Stimulated activated CD4-positive, alpha-beta T cell treated with anti-CD3 and anti-CD28 coated beads, Interleukin-1b, Interleukin-23, amount 100 ng/mL, for 24 hours (primary cell): ENCODE measurements around the gene MILR1.
"Not testable (repeated sequence)": the region's sequence is repeated elsewhere in the genome, so short reads cannot be mapped to it uniquely, and the experiment has no call there.

Experiments
- DNase-seq, 4 experiments: peaks; one replicate each; pipeline ENCODE4 v3.0.0-alpha.2; 2020; ENCODE audit warnings: low read depth in 4 of 4, low spot score in 1 of 4

MILR1 gene

DNA sequence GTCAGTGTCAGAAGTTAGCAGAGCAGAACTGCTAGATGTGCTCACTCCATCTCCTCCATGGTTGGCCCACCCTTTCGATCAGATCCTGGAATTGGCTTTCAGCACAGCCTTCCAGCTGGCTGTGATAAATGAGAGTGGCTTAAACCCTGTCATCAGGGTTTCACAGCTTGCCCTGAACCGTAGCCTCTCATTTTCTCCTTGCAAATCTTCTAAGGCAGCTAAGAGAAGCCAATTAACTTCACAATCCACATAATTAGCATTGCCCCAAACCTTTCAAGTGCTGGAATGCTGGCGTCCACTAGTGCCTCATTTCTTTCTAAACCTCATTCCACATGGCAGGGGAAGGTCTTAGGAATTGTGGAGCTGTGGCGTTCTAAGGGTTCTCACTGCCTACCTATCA, 21.7 kb downstream of the MILR1 start:
- no peak for DNase-seq

DNA sequence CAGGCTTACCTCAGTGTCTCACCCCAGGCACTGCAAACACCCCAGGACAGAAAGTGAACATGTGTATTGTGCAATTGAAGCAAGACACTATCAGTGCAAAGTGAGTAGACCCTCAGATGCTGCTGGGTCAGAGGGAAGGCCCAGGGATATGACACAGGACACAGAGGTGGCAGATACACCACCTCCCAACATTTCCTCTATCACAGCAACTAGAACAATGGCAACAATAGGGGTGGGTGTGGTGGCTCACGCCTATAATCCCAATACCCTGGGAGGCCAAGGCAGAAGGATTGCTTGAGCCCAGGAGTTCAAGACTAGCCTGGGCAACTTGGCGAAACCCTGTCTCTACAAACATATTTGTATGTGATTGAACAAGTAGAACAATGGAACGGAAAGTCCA, 22.5 kb downstream of the MILR1 start:
- DNase-seq, result no peak

DNA sequence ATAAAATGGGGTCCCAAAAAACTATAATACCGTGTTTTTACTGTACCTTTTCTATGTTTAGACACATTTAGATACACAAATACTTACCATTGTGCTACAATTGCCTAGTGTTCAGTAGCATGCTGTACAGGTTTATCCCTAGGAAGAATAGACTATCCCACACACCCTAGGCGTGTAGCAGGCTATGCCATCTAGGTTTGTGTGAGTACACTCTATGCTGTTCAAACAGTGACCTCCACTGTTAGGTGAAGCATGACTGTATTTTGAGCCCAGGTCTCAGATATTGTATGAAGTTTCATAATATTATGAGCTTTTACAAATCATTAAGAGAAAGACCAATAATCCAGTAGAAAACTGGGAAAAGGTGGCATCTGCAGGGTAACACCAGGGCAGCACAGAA, 23.6 kb downstream of the MILR1 start:
- no peak for DNase-seq

- no peak for DNase-seq
Observed at GRCh38 chr17:64477849-64478248, 28.9 kb downstream of the MILR1 start.

DNA sequence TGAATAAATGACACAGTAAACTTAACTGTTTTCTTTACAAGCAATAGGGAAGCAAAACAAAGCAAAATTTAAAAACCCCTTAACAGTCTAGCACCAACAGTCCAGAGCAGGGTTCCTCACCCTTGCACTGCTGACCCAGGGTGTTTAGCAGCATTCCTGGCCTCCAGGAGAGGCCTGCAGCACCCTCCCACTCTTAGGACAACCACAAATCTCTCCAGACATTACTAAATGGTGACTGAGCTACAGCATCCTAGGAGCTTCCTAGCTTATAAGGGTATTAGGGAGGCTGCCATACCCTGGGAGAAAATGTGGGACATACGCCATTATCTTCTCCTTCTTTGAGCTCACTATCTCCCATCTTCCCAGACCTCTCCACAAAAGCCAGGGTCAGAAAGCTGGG, 32.0 kb downstream of the MILR1 start:
- no peak for DNase-seq

DNA sequence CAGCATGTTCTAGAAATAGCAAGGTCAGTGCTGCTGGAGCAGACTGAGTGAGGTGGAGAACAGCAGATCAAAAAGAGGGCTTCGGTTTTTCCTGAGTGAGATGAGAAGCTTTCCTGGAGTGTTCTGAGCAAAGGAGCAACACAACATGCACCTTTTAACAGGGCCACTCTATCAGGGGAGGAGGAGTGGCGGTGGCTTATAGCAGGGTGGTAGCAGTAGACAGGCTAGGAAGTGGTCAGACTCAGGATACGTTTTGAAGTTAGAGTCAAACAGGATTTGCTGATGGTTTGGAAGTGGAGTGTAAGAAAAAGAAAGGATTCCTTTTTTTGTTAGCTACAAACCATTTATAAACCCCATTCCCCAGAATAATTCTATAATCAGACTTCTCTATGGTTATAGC, 35.5 kb downstream of the MILR1 start:
- DNase-seq, result no peak

- DNase-seq, result no peak
Observed at GRCh38 chr17:64488301-64488700, 39.4 kb downstream of the MILR1 start.

DNA sequence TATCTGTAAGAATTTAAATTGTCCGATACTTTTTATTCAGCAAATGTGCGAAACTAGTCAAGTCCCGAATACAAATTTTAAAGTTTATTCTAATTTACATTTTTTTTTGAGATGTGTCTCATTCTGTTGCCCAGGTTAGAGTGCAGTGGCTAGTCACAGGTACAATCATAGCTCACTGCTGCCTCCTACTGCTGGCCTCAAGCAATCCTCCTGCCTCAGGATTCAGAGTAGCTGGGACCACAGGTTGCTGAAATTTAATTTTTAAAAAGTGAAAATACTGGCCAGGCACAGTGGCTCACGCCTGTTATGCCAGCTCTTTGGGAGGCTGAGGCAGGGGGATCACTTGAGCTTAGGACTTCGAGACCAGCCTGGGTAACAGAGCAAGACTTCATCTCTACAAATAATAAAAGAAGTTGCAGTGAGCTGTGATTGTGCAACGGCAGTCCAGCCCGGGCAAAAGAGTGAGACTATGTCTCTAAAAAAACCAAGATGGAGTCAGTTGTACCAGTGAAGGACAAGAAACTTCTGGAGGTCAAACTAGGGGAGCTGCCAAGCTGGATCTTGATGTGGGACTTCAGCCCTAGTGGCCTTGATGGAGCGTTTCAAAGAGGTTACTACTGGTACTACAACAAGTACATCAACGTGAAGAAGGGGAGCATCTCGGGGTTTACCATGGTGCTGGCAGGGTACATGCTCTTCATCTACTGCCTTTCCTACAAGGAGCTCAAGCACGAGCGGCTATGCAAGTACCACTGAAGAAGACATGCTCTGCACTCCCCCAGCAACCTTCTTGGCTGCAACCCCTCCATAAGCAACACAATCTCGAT, 42.3 kb downstream of the MILR1 start:
- DNase-seq, result peak in 1 of 4 experiments; percentile 27

GRCh38 chr17:64491994-64492393, 43.1 kb downstream of the MILR1 start:
- no peak for DNase-seq

DNA sequence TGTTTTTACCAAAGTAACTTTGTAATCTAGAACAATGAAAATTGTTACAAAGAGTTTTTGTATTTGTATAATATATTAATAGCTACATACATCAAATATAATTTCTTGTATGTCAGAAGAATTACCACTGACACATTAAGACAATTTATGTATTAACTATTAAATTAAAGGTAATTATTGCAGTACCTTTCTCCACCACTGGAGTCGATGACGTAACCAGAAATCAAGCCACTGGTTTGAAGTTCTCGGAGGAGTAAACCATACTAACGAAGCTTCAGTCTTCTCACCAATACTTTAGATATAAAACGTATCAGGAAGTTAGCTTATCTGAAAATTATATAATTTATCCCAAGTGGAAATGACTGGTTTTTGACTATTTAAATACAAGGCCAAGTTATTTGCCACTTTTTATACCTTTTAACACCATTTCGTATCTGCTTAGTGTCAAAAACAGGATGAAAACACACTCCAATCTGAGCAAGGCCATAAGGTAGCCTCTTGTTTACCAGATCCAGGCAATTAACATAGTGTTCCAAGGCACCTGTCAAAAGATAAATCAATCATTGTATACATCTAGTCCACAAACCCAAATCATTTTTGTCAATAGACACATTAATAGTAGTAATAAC, 43.7 kb downstream of the MILR1 start:
- no peak for DNase-seq

DNA sequence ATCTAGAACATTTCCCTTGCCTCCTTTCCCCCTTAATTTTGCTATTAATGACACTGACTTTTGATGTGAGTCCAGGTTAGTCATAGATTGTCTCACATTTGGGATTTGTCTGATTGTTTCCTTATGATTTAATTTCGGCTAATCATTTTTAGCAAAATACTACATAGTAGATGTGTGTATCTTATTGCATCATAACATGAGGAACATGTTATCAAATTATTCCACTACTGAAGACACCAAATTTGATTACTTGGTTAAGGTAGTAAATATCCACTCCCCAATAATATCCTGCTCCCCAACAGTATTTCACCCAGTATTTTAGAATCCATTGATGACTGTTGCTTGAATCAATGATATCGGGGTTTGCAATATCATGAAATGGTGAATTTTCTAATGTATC, 45.2 kb downstream of the MILR1 start:
- no peak for DNase-seq

DNA sequence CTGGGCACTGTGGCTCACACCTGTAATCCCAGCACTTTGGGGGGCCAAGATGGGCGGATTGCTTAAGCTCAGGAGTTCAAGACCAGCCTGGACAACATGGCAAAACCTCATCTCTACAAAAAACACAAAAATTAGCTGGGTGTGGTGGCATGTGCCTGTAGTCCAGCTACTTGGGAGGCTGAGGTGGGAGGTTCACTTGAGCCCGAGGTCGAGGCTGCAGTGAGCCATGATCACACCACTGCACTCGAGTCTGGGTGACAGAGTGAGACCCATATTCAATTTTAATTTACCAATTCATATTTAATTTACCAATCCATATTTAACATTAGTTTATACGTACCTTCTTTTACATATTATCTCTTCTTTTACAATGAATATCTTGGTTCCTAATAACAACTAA, 46.4 kb downstream of the MILR1 start:
- DNase-seq, result not testable (repeated sequence)

GRCh38 chr17:64496348-64496785, 47.5 kb downstream of the MILR1 start:
- DNase-seq, result no peak

GRCh38 chr17:64496786-64497564, 48.1 kb downstream of the MILR1 start, which contains the start of gene POLG2:
Gene POLG2 (minus strand): TSS chr17:64497054. CDS start chr17:64496968, 86 bp downstream.
- peak; percentile 84 to 94 (median 92) for DNase-seq

GRCh38 chr17:64497565-64498035, 48.7 kb downstream of the MILR1 start:
- peak in 1 of 4 experiments; percentile 12 for DNase-seq

- no peak for DNase-seq
Observed at GRCh38 chr17:64498308-64499203, 49.6 kb downstream of the MILR1 start.

DNA sequence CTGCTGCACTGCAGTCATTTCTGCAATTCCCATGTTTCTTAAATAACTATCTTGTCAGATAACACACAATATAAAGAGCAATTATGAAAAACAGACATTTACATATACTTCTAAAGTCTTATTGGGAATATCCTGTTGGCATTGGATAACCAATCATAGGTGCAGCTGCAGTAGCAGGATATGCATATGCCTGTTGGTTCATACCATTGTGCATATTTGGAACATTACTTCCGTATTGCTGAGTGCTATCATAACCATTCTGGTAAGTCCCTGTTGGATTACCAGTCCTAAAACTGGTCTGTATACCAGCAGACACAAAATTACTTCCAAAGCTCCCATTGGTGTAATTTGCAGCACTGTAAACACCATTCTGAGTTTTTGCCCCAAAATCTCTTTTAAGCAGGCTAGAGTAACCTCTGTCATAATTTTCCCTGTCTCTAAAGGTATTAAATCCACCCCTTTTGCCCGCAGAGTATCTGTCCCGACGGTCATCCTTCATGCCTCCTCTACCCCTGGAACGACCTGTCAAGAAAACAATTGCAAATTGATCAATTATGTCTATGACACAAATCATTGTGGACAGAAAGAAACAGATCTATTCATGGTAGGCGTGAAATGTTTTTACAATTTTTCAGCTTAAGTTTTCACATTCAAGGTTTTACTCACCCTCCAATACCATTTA, 51.0 kb downstream of the MILR1 start:
- DNase-seq, result no peak

DNA sequence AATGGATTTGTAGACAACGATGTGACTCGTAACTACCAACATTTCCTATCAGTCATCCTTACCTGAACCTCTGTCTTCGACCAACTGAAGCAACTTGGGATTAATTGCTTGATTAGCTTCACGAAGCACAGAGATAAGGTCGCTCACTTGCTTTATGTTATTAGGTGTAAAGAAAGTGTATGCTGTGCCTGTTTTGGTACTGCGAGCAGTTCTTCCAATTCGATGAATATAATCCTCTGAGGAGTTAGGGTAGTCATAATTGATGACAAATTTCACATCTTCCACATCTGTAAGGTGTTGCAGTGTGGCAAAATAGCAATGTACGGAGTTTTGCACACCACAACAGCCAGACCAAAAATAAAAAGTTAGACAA, 51.6 kb downstream of the MILR1 start:
- DNase-seq, result no peak

- DNase-seq, result no peak
Observed at GRCh38 chr17:64500862-64501765, 52.2 kb downstream of the MILR1 start.
